PFSK-1 (cell line): ENCODE measurements around the gene TMBIM4.

Experiments used
- POLR2AphosphoS5 ChIP-seq: IDR thresholded peaks from 2 replicates; pipeline ENCODE4 v1.6.1; 2012; ENCODE audit warnings: low read depth, mild to moderate bottlenecking, control low read depth, low read length, moderate library complexity
- SIN3A ChIP-seq: IDR thresholded peaks from 2 replicates; pipeline ENCODE4 v1.6.1; 2012; ENCODE audit warnings: mild to moderate bottlenecking, low read length, moderate library complexity, borderline replicate concordance; ENCODE audit not compliant: insufficient read depth

DNA sequence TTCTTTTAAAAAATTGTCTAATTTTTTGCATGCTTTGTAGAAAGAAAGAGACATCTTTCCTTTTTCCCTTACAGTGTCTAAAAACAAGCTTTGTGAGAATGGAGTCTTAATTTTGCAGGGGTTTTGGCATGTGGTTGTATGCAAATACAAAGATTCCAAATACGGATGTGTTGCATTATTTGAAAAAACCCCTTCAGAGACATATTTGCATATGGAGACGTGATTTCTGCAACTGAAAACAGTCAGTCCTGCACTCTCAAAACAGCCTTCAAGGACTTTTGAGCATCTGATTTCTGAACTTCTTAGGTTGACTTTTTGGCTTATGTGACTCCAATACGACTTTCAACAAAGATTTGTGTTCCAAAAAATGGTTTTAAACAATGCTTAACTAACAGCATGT lies 27.0 kb upstream of the TMBIM4 start:
- TF ChIP-seq SIN3A = no peak
- no peak for TF ChIP-seq POLR2AphosphoS5
